Regular cardiac myocyte (primary cell): Measurements from ENCODE around the gene NALF2. TPM values are rescaled to one million over a fixed set of nuclear protein-coding genes. Genes with fewer than 3 reads are reported as not detected.

Experiments
- total RNA-seq: library from RNA; depleted of rRNA; stranded (reverse); fragments of >200 nt; gene quantifications from 2 replicates; pipeline ENCODE4 v1.2.3, GENCODE V29; 2014

Gene NALF2
- under 0.01 TPM in 2 replicates for total RNA-seq

DNA sequence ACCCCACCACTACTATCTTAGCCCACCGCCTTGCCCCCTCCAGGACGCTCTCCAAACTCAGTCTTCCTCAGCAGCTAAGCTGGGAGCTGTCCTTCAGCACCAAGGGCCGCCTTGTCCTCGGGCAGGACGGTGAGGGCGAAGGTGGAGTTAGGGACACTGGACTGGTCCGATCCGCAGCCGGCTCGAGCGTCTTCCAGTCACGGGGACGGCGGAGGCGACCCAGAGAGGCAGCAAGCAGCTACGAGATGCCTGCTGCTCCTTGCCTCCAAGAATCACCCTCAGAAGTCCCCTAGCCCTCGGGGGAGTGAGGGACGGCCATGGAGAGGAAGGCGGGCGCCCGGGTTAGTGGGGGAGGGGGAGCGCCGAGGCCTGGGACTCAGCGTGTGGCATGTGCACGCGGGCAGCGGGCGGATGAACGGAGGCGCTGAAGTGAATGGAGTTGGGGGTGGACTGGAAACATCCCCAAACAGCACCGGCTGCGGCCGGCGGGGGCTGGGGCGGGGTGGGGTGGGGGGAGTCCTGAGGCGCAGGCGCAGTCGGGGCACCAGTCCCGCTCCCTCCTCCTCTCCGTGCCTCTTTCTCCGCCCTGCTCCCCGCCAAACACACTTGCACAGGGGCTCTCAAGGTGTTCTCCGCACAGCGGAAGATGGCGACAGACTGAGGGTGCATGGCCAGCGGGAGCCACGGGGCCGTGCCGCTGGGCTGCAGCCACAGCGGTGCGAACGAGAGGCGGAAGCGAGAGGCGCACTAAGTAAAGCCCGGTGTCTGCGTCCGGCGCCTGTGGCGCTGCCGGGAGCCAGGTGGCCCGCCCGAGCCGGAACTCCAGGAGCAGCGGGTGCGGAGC is at the start of gene NALF2:
Gene NALF2, plus strand, starts transcription at position 545 of the 844 bp plus-strand sequence. CDS start 957 bp downstream, outside the sequence.

Other genes with a start within 250 kb of the NALF2 start
- gene EDA, start 111.8 kb downstream of the NALF2 start, total RNA-seq: 0.28 and 0.77 TPM in 2 replicates